HG03571 (cell line): Measurements from ENCODE around the gene ATXN2.
A peak's percentile ranks its signal among the peaks of the same experiment; 100 is the strongest.
"Not testable (repeated sequence)": the region's sequence is repeated elsewhere in the genome, so short reads cannot be mapped to it uniquely, and the experiment has no call there.

ENCODE experiments used
- ATAC-seq: cut with Tn5 transposase; IDR thresholded peaks from one replicate; pipeline ENCODE4 v1.9.1; 2021; ENCODE audit not compliant: unreplicated experiment

ATXN2 gene

GRCh38 chr12:111602348-111602747 is 3.2 kb upstream of the ATXN2 start:
- ATAC-seq = no peak

GRCh38 chr12:111600986-111601385 is 1.9 kb upstream of the ATXN2 start:
- not testable (repeated sequence) for ATAC-seq

GRCh38 chr12:111600205-111600642 is 1.1 kb upstream of the ATXN2 start:
- ATAC-seq = no peak

- ATAC-seq = peak; percentile 60
Measured at GRCh38 chr12:111599453-111600204, 514 bp upstream of the ATXN2 start.

GRCh38 chr12:111597831-111598636 is 1.1 kb downstream of the ATXN2 start:
- peak; percentile 22 for ATAC-seq

- no peak for ATAC-seq
Measured at GRCh38 chr12:111596985-111597830, 1.9 kb downstream of the ATXN2 start.

- not testable (repeated sequence) for ATAC-seq
Measured at GRCh38 chr12:111595341-111595835, 3.7 kb downstream of the ATXN2 start.

GRCh38 chr12:111591399-111592010 is 7.6 kb downstream of the ATXN2 start:
- not testable (repeated sequence) for ATAC-seq

GRCh38 chr12:111590552-111590951 is 8.6 kb downstream of the ATXN2 start:
- ATAC-seq = no peak

- no peak for ATAC-seq
Measured at GRCh38 chr12:111589601-111590000, 9.5 kb downstream of the ATXN2 start.

GRCh38 chr12:111588010-111588409 is 11.1 kb downstream of the ATXN2 start:
- no peak for ATAC-seq

GRCh38 chr12:111586986-111587385 is 12.1 kb downstream of the ATXN2 start:
- ATAC-seq = no peak

GRCh38 chr12:111585690-111586089 is 13.4 kb downstream of the ATXN2 start:
- ATAC-seq = no peak

GRCh38 chr12:111584959-111585358 is 14.2 kb downstream of the ATXN2 start:
- no peak for ATAC-seq

GRCh38 chr12:111583506-111583905 is 15.6 kb downstream of the ATXN2 start:
- ATAC-seq = not testable (repeated sequence)

- ATAC-seq = no peak
Measured at GRCh38 chr12:111582133-111582747, 16.9 kb downstream of the ATXN2 start.

GRCh38 chr12:111581434-111582132 is 17.5 kb downstream of the ATXN2 start:
- ATAC-seq = no peak

GRCh38 chr12:111580737-111581136 is 18.4 kb downstream of the ATXN2 start:
- no peak for ATAC-seq

- no peak for ATAC-seq
Measured at GRCh38 chr12:111580119-111580425, 19.0 kb downstream of the ATXN2 start.

- ATAC-seq = no peak
Measured at GRCh38 chr12:111578971-111579340, 20.2 kb downstream of the ATXN2 start.
